ENCODE data around the gene KLHL11.
"Not testable (repeated sequence)": the region's sequence is repeated elsewhere in the genome, so short reads cannot be mapped to it uniquely, and the experiment has no call there.

The KLHL11 gene

GRCh38 chr17:41868568-41868967 is 3.3 kb upstream of the KLHL11 start:
- H3K4me1 ChIP-seq (ENCODE audit: control insufficient read depth, insufficient read depth, low read length, poor library complexity, severe bottlenecking), result peaks cover 6% of the 10 kb centered on the region
- H3K9me3 ChIP-seq (ENCODE audit: control insufficient read depth, low read length), result no peaks in the 10 kb centered on the region
- DNase-seq, result no peak
- H3K4me3 ChIP-seq (ENCODE audit: insufficient read depth, low read depth, low read length, poor library complexity, severe bottlenecking), result no peak overlapping the region
- H3K27me3 ChIP-seq (replicated peaks; ENCODE audit: control insufficient read depth, insufficient read depth, low read length, poor library complexity, severe bottlenecking), result no peaks in the 10 kb centered on the region
- H3K27ac ChIP-seq (ENCODE audit: insufficient read depth, low read length, poor library complexity, severe bottlenecking), result no peak overlapping the region
- H3K36me3 ChIP-seq (ENCODE audit: control insufficient read depth, insufficient read depth, low read length), result peaks cover 31% of the 10 kb centered on the region

GRCh38 chr17:41865596-41865893 is 322 bp upstream of the KLHL11 start:
- DNase-seq, result no peak
- no peaks in the 10 kb centered on the region for H3K9me3 ChIP-seq (ENCODE audit: control insufficient read depth, low read length)
- peak overlapping the region; percentile 86 for H3K27ac ChIP-seq (ENCODE audit: insufficient read depth, low read length, poor library complexity, severe bottlenecking)
- H3K4me1 ChIP-seq (ENCODE audit: control insufficient read depth, insufficient read depth, low read length, poor library complexity, severe bottlenecking), result peaks cover 17% of the 10 kb centered on the region
- H3K36me3 ChIP-seq (ENCODE audit: control insufficient read depth, insufficient read depth, low read length), result peaks cover 9% of the 10 kb centered on the region
- H3K27me3 ChIP-seq (replicated peaks; ENCODE audit: control insufficient read depth, insufficient read depth, low read length, poor library complexity, severe bottlenecking), result no peaks in the 10 kb centered on the region
- H3K4me3 ChIP-seq (ENCODE audit: insufficient read depth, low read depth, low read length, poor library complexity, severe bottlenecking), result peak overlapping the region; percentile 92

GRCh38 chr17:41864498-41864835 is 756 bp downstream of the KLHL11 start:
- peak overlapping the region; percentile 92 for H3K4me3 ChIP-seq (ENCODE audit: insufficient read depth, low read depth, low read length, poor library complexity, severe bottlenecking)
- peaks cover 9% of the 10 kb centered on the region for H3K36me3 ChIP-seq (ENCODE audit: control insufficient read depth, insufficient read depth, low read length)
- H3K9me3 ChIP-seq (ENCODE audit: control insufficient read depth, low read length), result no peaks in the 10 kb centered on the region
- H3K4me1 ChIP-seq (ENCODE audit: control insufficient read depth, insufficient read depth, low read length, poor library complexity, severe bottlenecking), result peaks cover 17% of the 10 kb centered on the region
- no peak for DNase-seq
- no peaks in the 10 kb centered on the region for H3K27me3 ChIP-seq (replicated peaks; ENCODE audit: control insufficient read depth, insufficient read depth, low read length, poor library complexity, severe bottlenecking)
- peak overlapping the region; percentile 86 for H3K27ac ChIP-seq (ENCODE audit: insufficient read depth, low read length, poor library complexity, severe bottlenecking)

GRCh38 chr17:41863074-41863848 is 2.0 kb downstream of the KLHL11 start:
- DNase-seq, result no peak
- H3K36me3 ChIP-seq (ENCODE audit: control insufficient read depth, insufficient read depth, low read length), result peaks cover 9% of the 10 kb centered on the region
- peak overlapping the region; percentile 92 for H3K4me3 ChIP-seq (ENCODE audit: insufficient read depth, low read depth, low read length, poor library complexity, severe bottlenecking)
- no peaks in the 10 kb centered on the region for H3K9me3 ChIP-seq (ENCODE audit: control insufficient read depth, low read length)
- H3K27me3 ChIP-seq (replicated peaks; ENCODE audit: control insufficient read depth, insufficient read depth, low read length, poor library complexity, severe bottlenecking), result no peaks in the 10 kb centered on the region
- peaks cover 17% of the 10 kb centered on the region for H3K4me1 ChIP-seq (ENCODE audit: control insufficient read depth, insufficient read depth, low read length, poor library complexity, severe bottlenecking)
- H3K27ac ChIP-seq (ENCODE audit: insufficient read depth, low read length, poor library complexity, severe bottlenecking), result no peak overlapping the region

GRCh38 chr17:41860254-41860931 is 4.8 kb downstream of the KLHL11 start:
- Histone ChIP-seq H3K4me1 (ENCODE audit: control insufficient read depth, insufficient read depth, low read length, poor library complexity, severe bottlenecking) (peaks cover 17% of the 10 kb centered on the region), H3K27me3 (replicated peaks; ENCODE audit: control insufficient read depth, insufficient read depth, low read length, poor library complexity, severe bottlenecking) (no peaks in the 10 kb centered on the region), H3K27ac (ENCODE audit: insufficient read depth, low read length, poor library complexity, severe bottlenecking) (no peak overlapping the region), H3K36me3 (ENCODE audit: control insufficient read depth, insufficient read depth, low read length) (no peaks in the 10 kb centered on the region), H3K4me3 (ENCODE audit: insufficient read depth, low read depth, low read length, poor library complexity, severe bottlenecking) (no peak overlapping the region), H3K9me3 (ENCODE audit: control insufficient read depth, low read length) (no peaks in the 10 kb centered on the region)
- DNase-seq, result no peak

GRCh38 chr17:41851382-41851781 is 13.8 kb downstream of the KLHL11 start:
- peaks cover 18% of the 10 kb centered on the region for H3K36me3 ChIP-seq (ENCODE audit: control insufficient read depth, insufficient read depth, low read length)
- H3K4me1 ChIP-seq (ENCODE audit: control insufficient read depth, insufficient read depth, low read length, poor library complexity, severe bottlenecking); H3K27me3 ChIP-seq (replicated peaks; ENCODE audit: control insufficient read depth, insufficient read depth, low read length, poor library complexity, severe bottlenecking); H3K9me3 ChIP-seq (ENCODE audit: control insufficient read depth, low read length); DNase-seq; H3K27ac ChIP-seq (ENCODE audit: insufficient read depth, low read length, poor library complexity, severe bottlenecking); H3K4me3 ChIP-seq (ENCODE audit: insufficient read depth, low read depth, low read length, poor library complexity, severe bottlenecking): not testable (repeated sequence)

- Histone ChIP-seq H3K27me3 (replicated peaks; ENCODE audit: control insufficient read depth, insufficient read depth, low read length, poor library complexity, severe bottlenecking) (no peaks in the 10 kb centered on the region), H3K9me3 (ENCODE audit: control insufficient read depth, low read length) (no peaks in the 10 kb centered on the region), H3K36me3 (ENCODE audit: control insufficient read depth, insufficient read depth, low read length) (peaks cover 15% of the 10 kb centered on the region), H3K27ac (ENCODE audit: insufficient read depth, low read length, poor library complexity, severe bottlenecking) (no peak overlapping the region), H3K4me3 (ENCODE audit: insufficient read depth, low read depth, low read length, poor library complexity, severe bottlenecking) (no peak overlapping the region), H3K4me1 (ENCODE audit: control insufficient read depth, insufficient read depth, low read length, poor library complexity, severe bottlenecking) (no peaks in the 10 kb centered on the region)
- no peak for DNase-seq
These were observed 15.8 kb downstream of the KLHL11 start for GRCh38 chr17:41849251-41849990.

- Histone ChIP-seq H3K27ac (ENCODE audit: insufficient read depth, low read length, poor library complexity, severe bottlenecking) (no peak overlapping the region), H3K9me3 (ENCODE audit: control insufficient read depth, low read length) (no peaks in the 10 kb centered on the region), H3K4me3 (ENCODE audit: insufficient read depth, low read depth, low read length, poor library complexity, severe bottlenecking) (no peak overlapping the region), H3K4me1 (ENCODE audit: control insufficient read depth, insufficient read depth, low read length, poor library complexity, severe bottlenecking) (no peaks in the 10 kb centered on the region), H3K36me3 (ENCODE audit: control insufficient read depth, insufficient read depth, low read length) (peaks cover 8% of the 10 kb centered on the region), H3K27me3 (replicated peaks; ENCODE audit: control insufficient read depth, insufficient read depth, low read length, poor library complexity, severe bottlenecking) (no peaks in the 10 kb centered on the region)
- no peak for DNase-seq
These were observed 16.4 kb downstream of the KLHL11 start for GRCh38 chr17:41848788-41849187.

GRCh38 chr17:41844971-41845370 is 20.3 kb downstream of the KLHL11 start:
- Histone ChIP-seq H3K9me3 (ENCODE audit: control insufficient read depth, low read length) (no peaks in the 10 kb centered on the region), H3K36me3 (ENCODE audit: control insufficient read depth, insufficient read depth, low read length) (peaks cover 4% of the 10 kb centered on the region), H3K27me3 (replicated peaks; ENCODE audit: control insufficient read depth, insufficient read depth, low read length, poor library complexity, severe bottlenecking) (no peaks in the 10 kb centered on the region)

GRCh38 chr17:41840781-41841180 is 24.4 kb downstream of the KLHL11 start:
- not testable (repeated sequence) for H3K27me3 ChIP-seq (replicated peaks; ENCODE audit: control insufficient read depth, insufficient read depth, low read length, poor library complexity, severe bottlenecking)

More at GRCh38 chr17:41844971-41845370, 20.3 kb downstream of the KLHL11 start:
- no peak overlapping the region for H3K4me3 ChIP-seq (ENCODE audit: insufficient read depth, low read depth, low read length, poor library complexity, severe bottlenecking)
- no peaks in the 10 kb centered on the region for H3K4me1 ChIP-seq (ENCODE audit: control insufficient read depth, insufficient read depth, low read length, poor library complexity, severe bottlenecking)
- H3K27ac ChIP-seq (ENCODE audit: insufficient read depth, low read length, poor library complexity, severe bottlenecking), result no peak overlapping the region
- no peak for DNase-seq

More at GRCh38 chr17:41840781-41841180, 24.4 kb downstream of the KLHL11 start:
- H3K36me3 ChIP-seq (ENCODE audit: control insufficient read depth, insufficient read depth, low read length); H3K9me3 ChIP-seq (ENCODE audit: control insufficient read depth, low read length); H3K4me3 ChIP-seq (ENCODE audit: insufficient read depth, low read depth, low read length, poor library complexity, severe bottlenecking); H3K4me1 ChIP-seq (ENCODE audit: control insufficient read depth, insufficient read depth, low read length, poor library complexity, severe bottlenecking); H3K27ac ChIP-seq (ENCODE audit: insufficient read depth, low read length, poor library complexity, severe bottlenecking); DNase-seq: not testable (repeated sequence)
